Ovary (tissue), 9 donors: Measurements from ENCODE around the gene ADGRL1. TPM values are rescaled to one million over a fixed set of nuclear protein-coding genes. Genes with fewer than 3 reads are reported as not detected.
"Not testable (repeated sequence)": the region's sequence is repeated elsewhere in the genome, so short reads cannot be mapped to it uniquely, and the experiment has no call there.

ENCODE experiments used
- DNase-seq, 5 donors: peaks; one replicate each; pipeline ENCODE4 v3.0.0-alpha.2; 2019 to 2020
- H3K27ac ChIP-seq, 2 donors: fragments of 200-600 bp; one replicate each; pipeline versions ENCODE4 v1.5.1 to v1.8.0; 2019 to 2022
- H3K27me3 ChIP-seq: fragments of 200-600 bp; one replicate; pipeline ENCODE4 v1.8.0; 2022
- H3K36me3 ChIP-seq: fragments of 200-600 bp; sonication (generic); one replicate; pipeline ENCODE4 v1.5.1; 2019
- H3K4me1 ChIP-seq: one replicate; pipeline ENCODE4 v1.8.1; 2013; ENCODE audit warnings: mild to moderate bottlenecking, moderate library complexity; ENCODE audit not compliant: insufficient read depth
- H3K4me3 ChIP-seq: fragments of 200-600 bp; sonication (generic); one replicate; pipeline ENCODE4 v1.5.1; 2017
- H3K9me3 ChIP-seq, 2 donors: fragments of 200-600 bp in 1 of 2; sonication (generic) in 1 of 2; one replicate each; pipeline versions ENCODE4 v1.5.1 to v1.8.1; 2013 to 2019; ENCODE audit warnings: mild to moderate bottlenecking in 1 of 2, moderate library complexity in 1 of 2
- CTCF ChIP-seq, 3 donors: fragments of 450-650 bp in 2 of 3; fragments of 200-600 bp in 1 of 3; IDR thresholded peaks; one replicate each; pipeline versions ENCODE4 v1.5.1 to v1.8.0; 2016 to 2022; ENCODE audit warnings: antibody characterized with exemption in 3 of 3, mild to moderate bottlenecking in 1 of 3
- EP300 ChIP-seq: sonication (generic); formaldehyde crosslinking; IDR thresholded peaks from one replicate; pipeline ENCODE4 v1.6.1; 2017; ENCODE audit warnings: antibody characterized with exemption
- POLR2A ChIP-seq: fragments of 450-650 bp; IDR thresholded peaks from one replicate; pipeline ENCODE4 v1.6.1; 2017; ENCODE audit warnings: antibody characterized with exemption, mild to moderate bottlenecking, moderate library complexity
- WGBS, 3 donors: extraction: QIAGEN DNeasy Blood & Tissue Kit in 1 of 3; methylation state at CpG; one replicate each; pipeline versions ENCODE4 v1.1.5 to v1.1.7; 2013 to 2017; 5-methylcytosine and 5-hydroxymethylcytosine counted together
- intact Hi-C, 4 donors: fragments of 100-400 bp; cut with DNase I; formaldehyde crosslinking; loops; one replicate each; pipeline versions ENCODE4 v1.11.0 to v1.15.1; 2022 to 2023
- polyA plus RNA-seq, 2 donors: library from polyadenylated mRNA; stranded (reverse); fragments of 200-250 nt in 1 of 2; fragments of 350-450 nt in 1 of 2; fragmentation: Illumina TruSeq in 1 of 2; extraction: RNeasy Lipid Tissue Mini Kit (QIAGEN cat#74804) in 1 of 2; gene quantifications; one replicate each; pipeline ENCODE4 v1.2.3, GENCODE V29; 2013 to 2014
- total RNA-seq, 7 donors: library from RNA; depleted of rRNA in 2 of 7; stranded (reverse); fragments of >200 nt in 2 of 7; fragmentation: NEBNext Ultra II Directional in 3 of 7; extraction: Animal tissue kit (Norgen Biotek cat#: 25700) in 3 of 7; gene quantifications; one replicate each; pipeline versions ENCODE4 v1.1.0 to v1.2.4, GENCODE V29; 2016 to 2023
- donor health status: DM: no; HTN: no; CAD: no; lungs with moderate emphysema.
- donor health status: DM: no; HTN: no; CAD: no.
- donor health status: Bipolar disorder and iron deficiency.
- donor health status: DM: yes; HTN: yes; CAD: no.
- donor health status: DM: no; HTN: no; CAD: no.
- donor health status: DM: yes; HTN: yes; CAD: no.

Gene ADGRL1
- total and polyA plus RNA-seq, 9 donors = 2.1 to 36.8 (median 12.1) TPM

- Histone ChIP-seq H3K36me3 (no peaks in the 10 kb centered on the region), H3K4me3 (peak overlapping the region; percentile 56), H3K9me3 (no peaks in the 10 kb centered on the region), H3K27ac (peak overlapping the region in 1 of 2 donors; percentile 7), H3K4me1 (peaks cover 2% of the 10 kb centered on the region), H3K27me3 (no peaks in the 10 kb centered on the region)
- 0 to 2% (median 0%) methylated on average over 11 to 19 of the region's 20 CpGs for WGBS, 3 donors
- DNase-seq = peak; percentile 45 to 78 (median 62)
- intact Hi-C loops = no loop called here
- no peak for TF ChIP-seq EP300
- TF ChIP-seq POLR2A = no peak
- no peak for TF ChIP-seq CTCF (IDR thresholded peaks at IDR 0.05)
These were observed 42.6 kb upstream of the ADGRL1 start for GRCh38 chr19:14248578-14249011.

- peak overlapping the region; percentile 56 for H3K4me3 ChIP-seq
- H3K27ac ChIP-seq, H3K36me3 ChIP-seq, H3K27me3 ChIP-seq, H3K9me3 ChIP-seq, intact Hi-C loops, H3K4me1 ChIP-seq: not testable (repeated sequence)
- peak in 4 of 5 donors; percentile 20 to 57 (median 45) for DNase-seq
- 2 to 6% (median 3%) methylated on average over 32 to 38 of the region's 38 CpGs for WGBS, 3 donors
These were observed 41.8 kb upstream of the ADGRL1 start for GRCh38 chr19:14247548-14248471.

- H3K4me3 ChIP-seq, H3K4me1 ChIP-seq, intact Hi-C loops, H3K27ac ChIP-seq, H3K27me3 ChIP-seq, H3K36me3 ChIP-seq, H3K9me3 ChIP-seq: not testable (repeated sequence)
- WGBS, 3 donors = 43 to 54% (median 46%) methylated on average over 5 to 6 of the region's 6 CpGs
- peak in 1 of 5 donors; percentile 17 for DNase-seq
These were observed 41.2 kb upstream of the ADGRL1 start for GRCh38 chr19:14247205-14247547.

- WGBS, 3 donors = 53 to 65% (median 60%) methylated on average over 5 of the region's 5 CpGs
- H3K9me3 ChIP-seq = not testable (repeated sequence)
These were observed 38.4 kb upstream of the ADGRL1 start for GRCh38 chr19:14244393-14244792.

GRCh38 chr19:14243718-14244117, 37.7 kb upstream of the ADGRL1 start:
- intact Hi-C loops, H3K27ac ChIP-seq: not testable (repeated sequence)
- WGBS, 3 donors = 87 to 93% (median 88%) methylated on average over 12 of the region's 12 CpGs

More at GRCh38 chr19:14244393-14244792, 38.4 kb upstream of the ADGRL1 start:
- H3K4me3 ChIP-seq, DNase-seq, H3K27ac ChIP-seq, intact Hi-C loops, H3K4me1 ChIP-seq, H3K36me3 ChIP-seq, H3K27me3 ChIP-seq: not testable (repeated sequence)

GRCh38 chr19:14237014-14237941, 31.3 kb upstream of the ADGRL1 start:
- 82 to 85% (median 83%) methylated on average over 5 of the region's 5 CpGs for WGBS, 3 donors

More at GRCh38 chr19:14243718-14244117, 37.7 kb upstream of the ADGRL1 start:
- H3K4me1 ChIP-seq, H3K9me3 ChIP-seq, H3K4me3 ChIP-seq, H3K36me3 ChIP-seq, DNase-seq, H3K27me3 ChIP-seq: not testable (repeated sequence)

GRCh38 chr19:14232945-14233344, 27.0 kb upstream of the ADGRL1 start:
- H3K27ac ChIP-seq, H3K36me3 ChIP-seq, H3K4me3 ChIP-seq, DNase-seq, H3K27me3 ChIP-seq, intact Hi-C loops, H3K9me3 ChIP-seq, H3K4me1 ChIP-seq: not testable (repeated sequence)
- 94 to 95% (median 95%) methylated on average over 4 of the region's 4 CpGs for WGBS, 3 donors

More at GRCh38 chr19:14237014-14237941, 31.3 kb upstream of the ADGRL1 start:
- Histone ChIP-seq H3K27ac (no peak overlapping the region), H3K36me3 (no peaks in the 10 kb centered on the region), H3K27me3 (no peaks in the 10 kb centered on the region), H3K4me1 (no peaks in the 10 kb centered on the region), H3K9me3 (no peaks in the 10 kb centered on the region), H3K4me3 (no peak overlapping the region)
- intact Hi-C loops = no loop called here
- no peak for DNase-seq
- no peak for TF ChIP-seq POLR2A
- no peak for TF ChIP-seq EP300
- no peak for TF ChIP-seq CTCF (IDR thresholded peaks at IDR 0.05)

- H3K4me1 ChIP-seq, H3K9me3 ChIP-seq, DNase-seq, H3K36me3 ChIP-seq, H3K4me3 ChIP-seq, H3K27ac ChIP-seq, H3K27me3 ChIP-seq, intact Hi-C loops: not testable (repeated sequence)
- 12 to 15% (median 12%) methylated on average over 14 to 17 of the region's 17 CpGs for WGBS, 3 donors
These were observed 22.6 kb upstream of the ADGRL1 start for GRCh38 chr19:14228446-14229071.
